Liver (tissue), 9 donors: Measurements from ENCODE around the gene EFR3B. TPM values are rescaled to one million over a fixed set of nuclear protein-coding genes. Genes with fewer than 3 reads are reported as not detected.

Experiments used
- DNase-seq: peaks from one replicate; pipeline ENCODE4 v3.0.0-alpha.2; 2017; ENCODE audit warnings: low spot score
- H3K27ac ChIP-seq, 2 donors: one replicate each; pipeline ENCODE4 v1.7.0; 2013; ENCODE audit warnings: inconsistent platforms in 2 of 2, low read length in 2 of 2, control low read depth in 1 of 2, low read depth in 1 of 2, mild to moderate bottlenecking in 1 of 2
- H3K27me3 ChIP-seq, 4 donors: one replicate each; pipeline versions ENCODE4 v1.6.1 to v1.7.0; 2013; ENCODE audit warnings: low read length in 3 of 4, inconsistent platforms in 1 of 4, mild to moderate bottlenecking in 1 of 4, moderate library complexity in 1 of 4; ENCODE audit not compliant: control insufficient read depth in 4 of 4, insufficient read depth in 4 of 4
- H3K36me3 ChIP-seq, 4 donors: one replicate each; pipeline versions ENCODE4 v1.6.1 to v1.7.0; 2013; ENCODE audit warnings: low read length in 3 of 4, mild to moderate bottlenecking in 3 of 4, low read depth in 1 of 4, moderate library complexity in 1 of 4; ENCODE audit not compliant: control insufficient read depth in 4 of 4, insufficient read depth in 3 of 4
- H3K4me1 ChIP-seq, 4 donors: one replicate each; pipeline versions ENCODE4 v1.6.1 to v1.7.0; 2013; ENCODE audit warnings: low read length in 3 of 4, mild to moderate bottlenecking in 3 of 4, moderate library complexity in 1 of 4; ENCODE audit not compliant: control insufficient read depth in 4 of 4, insufficient read depth in 4 of 4
- H3K4me3 ChIP-seq, 3 donors: one replicate each; pipeline versions ENCODE4 v1.6.1 to v1.7.0; 2013; ENCODE audit warnings: low read length in 3 of 3, control low read depth in 1 of 3, low read depth in 1 of 3, mild to moderate bottlenecking in 1 of 3
- H3K9ac ChIP-seq, 2 donors: one replicate each; pipeline ENCODE4 v1.7.0; 2013; ENCODE audit warnings: low read length in 2 of 2, mild to moderate bottlenecking in 2 of 2, moderate library complexity in 2 of 2, control low read depth in 1 of 2, low read depth in 1 of 2
- H3K9me3 ChIP-seq, 4 donors: one replicate each; pipeline versions ENCODE4 v1.6.1 to v1.7.0; 2013; ENCODE audit warnings: low read length in 3 of 4; ENCODE audit not compliant: control insufficient read depth in 4 of 4
- EGR1 ChIP-seq, 2 donors: IDR thresholded peaks; 2 replicates each; pipeline ENCODE4 v1.6.1; 2016 to 2018; ENCODE audit warnings: antibody characterized with exemption in 2 of 2, low read depth in 2 of 2
- FOXA2 ChIP-seq: IDR thresholded peaks from 2 replicates; pipeline ENCODE4 v1.6.1; 2016; ENCODE audit warnings: antibody characterized with exemption
- GABPA ChIP-seq, 2 donors: IDR thresholded peaks in 1 of 2; conservative IDR thresholded peaks in 1 of 2; 2 replicates each; pipeline ENCODE4 v1.6.1; 2016; ENCODE audit warnings: antibody characterized with exemption in 2 of 2, mild to moderate bottlenecking in 1 of 2, moderate library complexity in 1 of 2
- HNF4A ChIP-seq, 2 donors: conservative IDR thresholded peaks; 2 replicates each; pipeline ENCODE4 v1.6.1; 2016; ENCODE audit warnings: antibody characterized with exemption in 2 of 2, mild to moderate bottlenecking in 2 of 2
- HNF4G ChIP-seq: IDR thresholded peaks from 2 replicates; pipeline ENCODE4 v1.6.1; 2016; ENCODE audit warnings: antibody characterized with exemption
- JUND ChIP-seq, 2 donors: IDR thresholded peaks; 2 replicates each; pipeline ENCODE4 v1.6.1; 2016; ENCODE audit warnings: antibody characterized with exemption in 2 of 2
- RAD21 ChIP-seq, 2 donors: IDR thresholded peaks; 2 replicates each; pipeline ENCODE4 v1.6.1; 2016; ENCODE audit warnings: antibody characterized with exemption in 2 of 2, mild to moderate bottlenecking in 2 of 2
- RXRA ChIP-seq, 2 donors: IDR thresholded peaks; 2 replicates each; pipeline ENCODE4 v1.6.1; 2017 to 2018; ENCODE audit warnings: antibody characterized with exemption in 2 of 2, mild to moderate bottlenecking in 1 of 2
- SP1 ChIP-seq: IDR thresholded peaks from 2 replicates; pipeline ENCODE4 v1.6.1; 2018; ENCODE audit warnings: antibody characterized with exemption, mild to moderate bottlenecking
- TAF1 ChIP-seq: conservative IDR thresholded peaks from 2 replicates; pipeline ENCODE4 v1.6.1; 2016; ENCODE audit warnings: antibody characterized with exemption, mild to moderate bottlenecking
- YY1 ChIP-seq: IDR thresholded peaks from 2 replicates; pipeline ENCODE4 v1.6.1; 2016; ENCODE audit warnings: antibody characterized with exemption, mild to moderate bottlenecking
- WGBS: extraction: QIAGEN DNeasy Blood & Tissue Kit; methylation state at CpG from one replicate; pipeline ENCODE4 v1.1.7; 2013; 5-methylcytosine and 5-hydroxymethylcytosine counted together
- polyA plus RNA-seq, 2 donors: library from polyadenylated mRNA; stranded (reverse) in 1 of 2; unstranded in 1 of 2; fragments of 200-250 nt in 1 of 2; fragments of >200 nt in 1 of 2; fragmentation: Nextera tagmentation in 1 of 2; extraction: Ambion mirVana in 1 of 2; gene quantifications; one replicate each; pipeline versions ENCODE4 v1.2.1 to v1.2.3, GENCODE V29; 2013 to 2015
- total RNA-seq, 2 donors: library from RNA; depleted of rRNA; stranded (reverse); fragments of >200 nt; gene quantifications; one replicate each; pipeline ENCODE4 v1.2.3, GENCODE V29; 2014
- TF ChIP-seq, protein P1 (sequence below): IDR thresholded peaks from 2 replicates; pipeline ENCODE4 v1.6.1; 2016; ENCODE audit warnings: antibody characterized with exemption
- TF ChIP-seq, protein P2 (sequence below): IDR thresholded peaks from 2 replicates; pipeline ENCODE4 v1.6.1; 2016; ENCODE audit warnings: antibody characterized with exemption
- TF ChIP-seq, protein P3 (sequence below): IDR thresholded peaks from 2 replicates; pipeline ENCODE4 v1.6.1; 2016; ENCODE audit warnings: antibody characterized with exemption, mild to moderate bottlenecking
- TF ChIP-seq, protein P4 (sequence below): IDR thresholded peaks from 2 replicates; pipeline ENCODE4 v1.6.1; 2016; ENCODE audit warnings: antibody characterized with exemption
- TF ChIP-seq, protein P5 (sequence below): fragments of 150-350 bp; IDR thresholded peaks from 2 replicates; pipeline ENCODE4 v1.5.1; 2017; ENCODE audit warnings: improper control_type of control experiment, low read depth, low read length; ENCODE audit not compliant: missing input control
- donor health status: healthy.
- donor health status: healthy.
- donor health status: healthy.
- donor health status: healthy.
- donor health status: healthy.

Gene EFR3B
- total and polyA plus RNA-seq, 4 donors = 0.05 to 0.33 (median 0.23) TPM

DNA sequence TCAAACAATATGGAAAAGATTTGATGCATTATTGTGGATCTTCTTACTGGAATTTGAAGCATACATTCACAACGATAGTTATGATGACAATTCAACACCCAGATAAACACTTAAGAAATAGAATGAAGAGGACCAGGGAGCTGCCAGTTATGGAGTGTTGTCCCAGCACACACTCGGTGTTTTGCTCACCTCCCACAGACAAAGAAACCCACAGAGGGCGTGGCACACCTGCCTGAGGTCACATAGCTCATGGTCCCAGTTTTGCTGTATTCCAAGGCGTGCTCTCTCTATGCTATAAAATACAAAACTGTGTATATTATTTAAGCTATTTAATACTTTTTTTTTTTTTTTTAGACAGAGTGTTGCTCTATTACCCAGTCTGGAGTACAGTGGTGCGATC, 31.1 kb downstream of the EFR3B start:
- H3K27ac ChIP-seq = no peak overlapping the region
- no peaks in the 10 kb centered on the region for H3K27me3 ChIP-seq
- 86% methylated on average over 5 of the region's 5 CpGs for WGBS
- DNase-seq = no peak
- H3K9me3 ChIP-seq = no peaks in the 10 kb centered on the region
- H3K36me3 ChIP-seq = no peaks in the 10 kb centered on the region
- H3K4me1 ChIP-seq = no peaks in the 10 kb centered on the region
- no peak for TF ChIP-seq GABPA (IDR thresholded peaks at IDR 0.05 in 1 of 2, conservative IDR thresholded peaks at IDR 0.05 in 1 of 2)
- TF ChIP-seq, protein P1, sequence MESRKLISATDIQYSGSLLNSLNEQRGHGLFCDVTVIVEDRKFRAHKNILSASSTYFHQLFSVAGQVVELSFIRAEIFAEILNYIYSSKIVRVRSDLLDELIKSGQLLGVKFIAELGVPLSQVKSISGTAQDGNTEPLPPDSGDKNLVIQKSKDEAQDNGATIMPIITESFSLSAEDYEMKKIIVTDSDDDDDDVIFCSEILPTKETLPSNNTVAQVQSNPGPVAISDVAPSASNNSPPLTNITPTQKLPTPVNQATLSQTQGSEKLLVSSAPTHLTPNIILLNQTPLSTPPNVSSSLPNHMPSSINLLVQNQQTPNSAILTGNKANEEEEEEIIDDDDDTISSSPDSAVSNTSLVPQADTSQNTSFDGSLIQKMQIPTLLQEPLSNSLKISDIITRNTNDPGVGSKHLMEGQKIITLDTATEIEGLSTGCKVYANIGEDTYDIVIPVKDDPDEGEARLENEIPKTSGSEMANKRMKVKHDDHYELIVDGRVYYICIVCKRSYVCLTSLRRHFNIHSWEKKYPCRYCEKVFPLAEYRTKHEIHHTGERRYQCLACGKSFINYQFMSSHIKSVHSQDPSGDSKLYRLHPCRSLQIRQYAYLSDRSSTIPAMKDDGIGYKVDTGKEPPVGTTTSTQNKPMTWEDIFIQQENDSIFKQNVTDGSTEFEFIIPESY = no peak
- no peak for TF ChIP-seq JUND (IDR thresholded peaks at IDR 0.05)
- TF ChIP-seq, protein P2, sequence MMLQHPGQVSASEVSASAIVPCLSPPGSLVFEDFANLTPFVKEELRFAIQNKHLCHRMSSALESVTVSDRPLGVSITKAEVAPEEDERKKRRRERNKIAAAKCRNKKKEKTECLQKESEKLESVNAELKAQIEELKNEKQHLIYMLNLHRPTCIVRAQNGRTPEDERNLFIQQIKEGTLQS = no peak
- no peak for TF ChIP-seq RAD21 (IDR thresholded peaks at IDR 0.05)
- TF ChIP-seq SP1 = no peak
- no peak for TF ChIP-seq FOXA2
- TF ChIP-seq HNF4A (conservative IDR thresholded peaks at IDR 0.05) = no peak
- no peak for TF ChIP-seq HNF4G
- TF ChIP-seq TAF1 = no peak
- TF ChIP-seq, protein P3, sequence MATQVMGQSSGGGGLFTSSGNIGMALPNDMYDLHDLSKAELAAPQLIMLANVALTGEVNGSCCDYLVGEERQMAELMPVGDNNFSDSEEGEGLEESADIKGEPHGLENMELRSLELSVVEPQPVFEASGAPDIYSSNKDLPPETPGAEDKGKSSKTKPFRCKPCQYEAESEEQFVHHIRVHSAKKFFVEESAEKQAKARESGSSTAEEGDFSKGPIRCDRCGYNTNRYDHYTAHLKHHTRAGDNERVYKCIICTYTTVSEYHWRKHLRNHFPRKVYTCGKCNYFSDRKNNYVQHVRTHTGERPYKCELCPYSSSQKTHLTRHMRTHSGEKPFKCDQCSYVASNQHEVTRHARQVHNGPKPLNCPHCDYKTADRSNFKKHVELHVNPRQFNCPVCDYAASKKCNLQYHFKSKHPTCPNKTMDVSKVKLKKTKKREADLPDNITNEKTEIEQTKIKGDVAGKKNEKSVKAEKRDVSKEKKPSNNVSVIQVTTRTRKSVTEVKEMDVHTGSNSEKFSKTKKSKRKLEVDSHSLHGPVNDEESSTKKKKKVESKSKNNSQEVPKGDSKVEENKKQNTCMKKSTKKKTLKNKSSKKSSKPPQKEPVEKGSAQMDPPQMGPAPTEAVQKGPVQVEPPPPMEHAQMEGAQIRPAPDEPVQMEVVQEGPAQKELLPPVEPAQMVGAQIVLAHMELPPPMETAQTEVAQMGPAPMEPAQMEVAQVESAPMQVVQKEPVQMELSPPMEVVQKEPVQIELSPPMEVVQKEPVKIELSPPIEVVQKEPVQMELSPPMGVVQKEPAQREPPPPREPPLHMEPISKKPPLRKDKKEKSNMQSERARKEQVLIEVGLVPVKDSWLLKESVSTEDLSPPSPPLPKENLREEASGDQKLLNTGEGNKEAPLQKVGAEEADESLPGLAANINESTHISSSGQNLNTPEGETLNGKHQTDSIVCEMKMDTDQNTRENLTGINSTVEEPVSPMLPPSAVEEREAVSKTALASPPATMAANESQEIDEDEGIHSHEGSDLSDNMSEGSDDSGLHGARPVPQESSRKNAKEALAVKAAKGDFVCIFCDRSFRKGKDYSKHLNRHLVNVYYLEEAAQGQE = no peak
- no peak for TF ChIP-seq YY1
- no peak overlapping the region for H3K4me3 ChIP-seq
- H3K9ac ChIP-seq = no peak overlapping the region

DNA sequence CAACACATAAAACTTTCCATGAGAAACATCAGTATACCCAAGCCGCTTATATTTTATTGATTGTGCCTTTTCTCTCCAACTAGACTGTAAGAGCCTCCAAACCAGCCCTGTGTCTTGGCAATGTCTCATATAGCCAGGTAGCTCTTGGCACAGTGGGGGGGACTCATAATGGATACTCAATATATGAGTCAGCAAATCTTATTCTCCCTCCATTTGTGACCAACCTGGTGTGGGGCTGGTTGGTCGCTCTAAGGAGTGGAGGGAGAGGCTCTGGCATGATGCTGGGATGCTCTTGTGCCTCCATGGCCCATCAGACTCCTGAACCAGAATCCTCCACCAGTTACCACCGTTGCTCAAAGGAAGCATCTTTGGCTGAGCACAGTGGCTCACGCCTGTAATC, 32.0 kb downstream of the EFR3B start:
- H3K4me3 ChIP-seq = no peak overlapping the region

More for the DNA sequence above, 32.0 kb downstream of the EFR3B start:
- 91% methylated on average over 4 of the region's 4 CpGs for WGBS
- Histone ChIP-seq H3K9me3 (no peaks in the 10 kb centered on the region), H3K36me3 (no peaks in the 10 kb centered on the region), H3K9ac (no peak overlapping the region), H3K27ac (no peak overlapping the region), H3K27me3 (no peaks in the 10 kb centered on the region), H3K4me1 (no peaks in the 10 kb centered on the region)
- TF ChIP-seq RAD21 (IDR thresholded peaks at IDR 0.05) (no peak), JUND (IDR thresholded peaks at IDR 0.05) (no peak), YY1 (no peak), GABPA (IDR thresholded peaks at IDR 0.05 in 1 of 2, conservative IDR thresholded peaks at IDR 0.05 in 1 of 2) (no peak), TAF1 (no peak), RXRA (IDR thresholded peaks at IDR 0.05) (no peak), EGR1 (IDR thresholded peaks at IDR 0.05; ENCODE audit: low read depth in 2 of 2) (no peak), HNF4A (conservative IDR thresholded peaks at IDR 0.05) (no peak), FOXA2 (no peak)
- TF ChIP-seq, protein P4, sequence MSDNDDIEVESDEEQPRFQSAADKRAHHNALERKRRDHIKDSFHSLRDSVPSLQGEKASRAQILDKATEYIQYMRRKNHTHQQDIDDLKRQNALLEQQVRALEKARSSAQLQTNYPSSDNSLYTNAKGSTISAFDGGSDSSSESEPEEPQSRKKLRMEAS = no peak
- TF ChIP-seq, protein P2 = no peak
- TF ChIP-seq, protein P5, sequence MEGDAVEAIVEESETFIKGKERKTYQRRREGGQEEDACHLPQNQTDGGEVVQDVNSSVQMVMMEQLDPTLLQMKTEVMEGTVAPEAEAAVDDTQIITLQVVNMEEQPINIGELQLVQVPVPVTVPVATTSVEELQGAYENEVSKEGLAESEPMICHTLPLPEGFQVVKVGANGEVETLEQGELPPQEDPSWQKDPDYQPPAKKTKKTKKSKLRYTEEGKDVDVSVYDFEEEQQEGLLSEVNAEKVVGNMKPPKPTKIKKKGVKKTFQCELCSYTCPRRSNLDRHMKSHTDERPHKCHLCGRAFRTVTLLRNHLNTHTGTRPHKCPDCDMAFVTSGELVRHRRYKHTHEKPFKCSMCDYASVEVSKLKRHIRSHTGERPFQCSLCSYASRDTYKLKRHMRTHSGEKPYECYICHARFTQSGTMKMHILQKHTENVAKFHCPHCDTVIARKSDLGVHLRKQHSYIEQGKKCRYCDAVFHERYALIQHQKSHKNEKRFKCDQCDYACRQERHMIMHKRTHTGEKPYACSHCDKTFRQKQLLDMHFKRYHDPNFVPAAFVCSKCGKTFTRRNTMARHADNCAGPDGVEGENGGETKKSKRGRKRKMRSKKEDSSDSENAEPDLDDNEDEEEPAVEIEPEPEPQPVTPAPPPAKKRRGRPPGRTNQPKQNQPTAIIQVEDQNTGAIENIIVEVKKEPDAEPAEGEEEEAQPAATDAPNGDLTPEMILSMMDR = no peak
- TF ChIP-seq, protein P1 = no peak
- DNase-seq = no peak
